ENCODE measurements around the gene IGFLR1. TPM values are rescaled to one million over a fixed set of nuclear protein-coding genes. Genes with fewer than 3 reads are reported as not detected.
"Not testable (repeated sequence)": the region's sequence is repeated elsewhere in the genome, so short reads cannot be mapped to it uniquely, and the experiment has no call there.

IGFLR1 gene
- total and polyA plus RNA-seq, 10 donors, result 16.5 to 64.7 (median 46.4) TPM

GRCh38 chr19:35727053-35727955, 14.9 kb downstream of the IGFLR1 start:
- H3K4me3 ChIP-seq, result no peak overlapping the region
- DNase-seq, result no peak
- 94 to 96% (median 95%) methylated on average over 17 to 25 of the region's 25 CpGs for WGBS, 5 donors
- no peak overlapping the region for H3K27ac ChIP-seq
- TF ChIP-seq CTCF (IDR thresholded peaks at IDR 0.05 in 8 of 11, conservative IDR thresholded peaks at IDR 0.05 in 3 of 11) (no peak), POLR2AphosphoS5 (IDR thresholded peaks at IDR 0.05) (peak in 1 of 3 donors; percentile 37)
- no peaks in the 10 kb centered on the region for H3K9me3 ChIP-seq
- peaks cover 0 to 100% (median 100%) of the 10 kb centered on the region in 6 donors for H3K36me3 ChIP-seq
- H3K27me3 ChIP-seq (replicated peaks in 1 of 7), result no peaks in the 10 kb centered on the region
- peaks cover 0 to 9% (median 0%) of the 10 kb centered on the region in 6 donors for H3K4me1 ChIP-seq
- intact Hi-C loops (cut with DNase I; ENCODE audit: low total_unique reads), result no loop called here

GRCh38 chr19:35725216-35725861, 16.9 kb downstream of the IGFLR1 start:
- peak in 1 of 3 donors; percentile 47 for TF ChIP-seq POLR2AphosphoS5 (IDR thresholded peaks at IDR 0.05)
- no peak for TF ChIP-seq POLR2A (IDR thresholded peaks at IDR 0.05)
- peaks cover 0 to 100% (median 96%) of the 10 kb centered on the region in 6 donors for H3K36me3 ChIP-seq
- no peak overlapping the region for H3K27ac ChIP-seq
- 95 to 98% (median 96%) methylated on average over 23 of the region's 23 CpGs for WGBS, 5 donors
- H3K4me3 ChIP-seq, result no peak overlapping the region
- no peaks in the 10 kb centered on the region for H3K9me3 ChIP-seq
- intact Hi-C loops (cut with DNase I; ENCODE audit: low total_unique reads), result no loop called here
- H3K4me1 ChIP-seq, result peaks cover 0 to 29% (median 2%) of the 10 kb centered on the region in 6 donors
- H3K27me3 ChIP-seq (replicated peaks in 1 of 7), result no peaks in the 10 kb centered on the region
- DNase-seq, result no peak

GRCh38 chr19:35724560-35724959, 17.7 kb downstream of the IGFLR1 start:
- WGBS, 5 donors, result 95 to 99% (median 97%) methylated on average over 11 to 12 of the region's 12 CpGs

GRCh38 chr19:35724132-35724531, 18.1 kb downstream of the IGFLR1 start:
- DNase-seq; H3K9me3 ChIP-seq; intact Hi-C loops (cut with DNase I; ENCODE audit: low total_unique reads); H3K4me3 ChIP-seq; H3K27me3 ChIP-seq (replicated peaks in 1 of 7); H3K27ac ChIP-seq: not testable (repeated sequence)
- peaks cover 6 to 41% (median 14%) of the 10 kb centered on the region in 6 donors for H3K4me1 ChIP-seq
- 95 to 100% (median 96%) methylated on average over 7 of the region's 7 CpGs for WGBS, 5 donors
- peaks cover 0 to 98% (median 91%) of the 10 kb centered on the region in 6 donors for H3K36me3 ChIP-seq

More at GRCh38 chr19:35724560-35724959, 17.7 kb downstream of the IGFLR1 start:
- H3K9me3 ChIP-seq, result no peaks in the 10 kb centered on the region
- intact Hi-C loops (cut with DNase I; ENCODE audit: low total_unique reads), result no loop called here
- DNase-seq, result no peak
- peaks cover 2 to 37% (median 9%) of the 10 kb centered on the region in 6 donors for H3K4me1 ChIP-seq
- H3K4me3 ChIP-seq, result no peak overlapping the region
- no peak overlapping the region for H3K27ac ChIP-seq
- H3K27me3 ChIP-seq (replicated peaks in 1 of 7), result no peaks in the 10 kb centered on the region
- H3K36me3 ChIP-seq, result peaks cover 0 to 100% (median 96%) of the 10 kb centered on the region in 6 donors
- peak in 1 of 3 donors; percentile 51 for TF ChIP-seq POLR2AphosphoS5 (IDR thresholded peaks at IDR 0.05)
- TF ChIP-seq CTCF (IDR thresholded peaks at IDR 0.05 in 8 of 11, conservative IDR thresholded peaks at IDR 0.05 in 3 of 11), result no peak

- Histone ChIP-seq H3K36me3 (peaks cover 0 to 94% (median 87%) of the 10 kb centered on the region in 6 donors), H3K4me1 (peaks cover 11 to 46% (median 18%) of the 10 kb centered on the region in 6 donors), H3K9me3 (no peaks in the 10 kb centered on the region), H3K4me3 (no peak overlapping the region), H3K27ac (no peak overlapping the region), H3K27me3 (replicated peaks in 1 of 7) (no peaks in the 10 kb centered on the region)
- intact Hi-C loops (cut with DNase I; ENCODE audit: low total_unique reads), result no loop called here
- WGBS, 5 donors, result 94 to 97% (median 96%) methylated on average over 22 to 24 of the region's 24 CpGs
- DNase-seq, result no peak
- TF ChIP-seq POLR2A (IDR thresholded peaks at IDR 0.05), result no peak
- TF ChIP-seq CTCF (IDR thresholded peaks at IDR 0.05 in 8 of 11, conservative IDR thresholded peaks at IDR 0.05 in 3 of 11), result no peak
- no peak for TF ChIP-seq POLR2AphosphoS5 (IDR thresholded peaks at IDR 0.05)
These were observed 18.6 kb downstream of the IGFLR1 start for GRCh38 chr19:35723671-35724070.
